ENCODE results near the gene NOS2.

GRCh38 chr17:27751622-27752490 lies 48.5 kb downstream of the NOS2 start:
- TF ChIP-seq CTCF (IDR thresholded peaks at IDR 0.05; ENCODE audit: insufficient read depth, low read length, poor library complexity, severe bottlenecking) (no peak), EZH2phosphoT487 (conservative IDR thresholded peaks at IDR 0.05; ENCODE audit: low read length) (no peak)

Measured in SU-DHL-6 (cell line).